Liver (tissue), 9 donors: ENCODE measurements around the gene FOLR3. TPM values are rescaled to one million over a fixed set of nuclear protein-coding genes. Genes with fewer than 3 reads are reported as not detected.

Source experiments
- DNase-seq: peaks from one replicate; pipeline ENCODE4 v3.0.0-alpha.2; 2017; ENCODE audit warnings: low spot score
- H3K27ac ChIP-seq, 2 donors: one replicate each; pipeline ENCODE4 v1.7.0; 2013; ENCODE audit warnings: inconsistent platforms in 2 of 2, low read length in 2 of 2, control low read depth in 1 of 2, low read depth in 1 of 2, mild to moderate bottlenecking in 1 of 2
- H3K27me3 ChIP-seq, 4 donors: one replicate each; pipeline versions ENCODE4 v1.6.1 to v1.7.0; 2013; ENCODE audit warnings: low read length in 3 of 4, inconsistent platforms in 1 of 4, mild to moderate bottlenecking in 1 of 4, moderate library complexity in 1 of 4; ENCODE audit not compliant: control insufficient read depth in 4 of 4, insufficient read depth in 4 of 4
- H3K36me3 ChIP-seq, 4 donors: one replicate each; pipeline versions ENCODE4 v1.6.1 to v1.7.0; 2013; ENCODE audit warnings: low read length in 3 of 4, mild to moderate bottlenecking in 3 of 4, low read depth in 1 of 4, moderate library complexity in 1 of 4; ENCODE audit not compliant: control insufficient read depth in 4 of 4, insufficient read depth in 3 of 4
- H3K4me1 ChIP-seq, 4 donors: one replicate each; pipeline versions ENCODE4 v1.6.1 to v1.7.0; 2013; ENCODE audit warnings: low read length in 3 of 4, mild to moderate bottlenecking in 3 of 4, moderate library complexity in 1 of 4; ENCODE audit not compliant: control insufficient read depth in 4 of 4, insufficient read depth in 4 of 4
- H3K4me3 ChIP-seq, 3 donors: one replicate each; pipeline versions ENCODE4 v1.6.1 to v1.7.0; 2013; ENCODE audit warnings: low read length in 3 of 3, control low read depth in 1 of 3, low read depth in 1 of 3, mild to moderate bottlenecking in 1 of 3
- H3K9ac ChIP-seq, 2 donors: one replicate each; pipeline ENCODE4 v1.7.0; 2013; ENCODE audit warnings: low read length in 2 of 2, mild to moderate bottlenecking in 2 of 2, moderate library complexity in 2 of 2, control low read depth in 1 of 2, low read depth in 1 of 2
- H3K9me3 ChIP-seq, 4 donors: one replicate each; pipeline versions ENCODE4 v1.6.1 to v1.7.0; 2013; ENCODE audit warnings: low read length in 3 of 4; ENCODE audit not compliant: control insufficient read depth in 4 of 4
- ATF3 ChIP-seq: IDR thresholded peaks from 2 replicates; pipeline ENCODE4 v1.6.1; 2016; ENCODE audit warnings: antibody characterized with exemption
- CTCF ChIP-seq: fragments of 150-350 bp; IDR thresholded peaks from 2 replicates; pipeline ENCODE4 v1.5.1; 2017; ENCODE audit warnings: improper control_type of control experiment, low read depth, low read length; ENCODE audit not compliant: missing input control
- EGR1 ChIP-seq, 2 donors: IDR thresholded peaks; 2 replicates each; pipeline ENCODE4 v1.6.1; 2016 to 2018; ENCODE audit warnings: antibody characterized with exemption in 2 of 2, low read depth in 2 of 2
- FOXA1 ChIP-seq: IDR thresholded peaks from 2 replicates; pipeline ENCODE4 v1.6.1; 2016; ENCODE audit warnings: antibody characterized with exemption
- FOXA2 ChIP-seq: IDR thresholded peaks from 2 replicates; pipeline ENCODE4 v1.6.1; 2016; ENCODE audit warnings: antibody characterized with exemption
- GABPA ChIP-seq, 2 donors: IDR thresholded peaks in 1 of 2; conservative IDR thresholded peaks in 1 of 2; 2 replicates each; pipeline ENCODE4 v1.6.1; 2016; ENCODE audit warnings: antibody characterized with exemption in 2 of 2, mild to moderate bottlenecking in 1 of 2, moderate library complexity in 1 of 2
- HNF4A ChIP-seq, 2 donors: conservative IDR thresholded peaks; 2 replicates each; pipeline ENCODE4 v1.6.1; 2016; ENCODE audit warnings: antibody characterized with exemption in 2 of 2, mild to moderate bottlenecking in 2 of 2
- HNF4G ChIP-seq: IDR thresholded peaks from 2 replicates; pipeline ENCODE4 v1.6.1; 2016; ENCODE audit warnings: antibody characterized with exemption
- JUND ChIP-seq, 2 donors: IDR thresholded peaks; 2 replicates each; pipeline ENCODE4 v1.6.1; 2016; ENCODE audit warnings: antibody characterized with exemption in 2 of 2
- NR2F2 ChIP-seq: IDR thresholded peaks from 2 replicates; pipeline ENCODE4 v1.6.1; 2016; ENCODE audit warnings: antibody characterized with exemption
- RAD21 ChIP-seq, 2 donors: IDR thresholded peaks; 2 replicates each; pipeline ENCODE4 v1.6.1; 2016; ENCODE audit warnings: antibody characterized with exemption in 2 of 2, mild to moderate bottlenecking in 2 of 2
- RXRA ChIP-seq, 2 donors: IDR thresholded peaks; 2 replicates each; pipeline ENCODE4 v1.6.1; 2017 to 2018; ENCODE audit warnings: antibody characterized with exemption in 2 of 2, mild to moderate bottlenecking in 1 of 2
- SP1 ChIP-seq: IDR thresholded peaks from 2 replicates; pipeline ENCODE4 v1.6.1; 2018; ENCODE audit warnings: antibody characterized with exemption, mild to moderate bottlenecking
- TAF1 ChIP-seq: conservative IDR thresholded peaks from 2 replicates; pipeline ENCODE4 v1.6.1; 2016; ENCODE audit warnings: antibody characterized with exemption, mild to moderate bottlenecking
- YY1 ChIP-seq: IDR thresholded peaks from 2 replicates; pipeline ENCODE4 v1.6.1; 2016; ENCODE audit warnings: antibody characterized with exemption, mild to moderate bottlenecking
- WGBS: extraction: QIAGEN DNeasy Blood & Tissue Kit; methylation state at CpG from one replicate; pipeline ENCODE4 v1.1.7; 2013; 5-methylcytosine and 5-hydroxymethylcytosine counted together
- polyA plus RNA-seq, 2 donors: library from polyadenylated mRNA; stranded (reverse) in 1 of 2; unstranded in 1 of 2; fragments of 200-250 nt in 1 of 2; fragments of >200 nt in 1 of 2; fragmentation: Nextera tagmentation in 1 of 2; extraction: Ambion mirVana in 1 of 2; gene quantifications; one replicate each; pipeline versions ENCODE4 v1.2.1 to v1.2.3, GENCODE V29; 2013 to 2015
- total RNA-seq, 2 donors: library from RNA; depleted of rRNA; stranded (reverse); fragments of >200 nt; gene quantifications; one replicate each; pipeline ENCODE4 v1.2.3, GENCODE V29; 2014
- TF ChIP-seq, protein P1 (sequence below): IDR thresholded peaks from 2 replicates; pipeline ENCODE4 v1.6.1; 2016; ENCODE audit warnings: antibody characterized with exemption
- TF ChIP-seq, protein P2 (sequence below): IDR thresholded peaks from 2 replicates; pipeline ENCODE4 v1.6.1; 2016; ENCODE audit warnings: antibody characterized with exemption
- TF ChIP-seq, protein P3 (sequence below): IDR thresholded peaks from 2 replicates; pipeline ENCODE4 v1.6.1; 2016; ENCODE audit warnings: antibody characterized with exemption, mild to moderate bottlenecking
- donor health status: healthy.
- donor health status: healthy.
- donor health status: healthy.
- donor health status: healthy.
- donor health status: healthy.

FOLR3 gene
- total and polyA plus RNA-seq, 4 donors: 0.31 to 2.1 (median 0.86) TPM; not detected in 1

DNA sequence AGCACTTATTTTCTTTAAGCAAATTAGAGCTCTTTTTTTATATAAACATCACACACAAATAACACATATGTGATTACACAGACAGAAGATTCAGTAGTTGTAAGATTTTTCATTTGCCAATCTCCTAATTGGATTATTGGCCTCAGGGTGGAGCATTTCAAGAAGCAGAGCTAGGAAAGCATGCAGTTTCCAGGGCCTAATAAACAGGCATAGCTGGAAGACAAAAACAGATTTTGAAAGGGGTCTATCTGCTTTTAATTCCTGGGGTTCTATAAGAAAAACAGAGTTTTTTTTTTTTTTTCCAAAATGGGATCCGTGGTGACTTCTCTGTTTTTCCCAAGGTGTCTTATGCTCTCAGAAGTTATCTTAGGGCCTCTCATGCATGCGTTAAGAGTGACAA is 7.6 kb upstream of the FOLR3 start:
- H3K4me1 ChIP-seq: no peaks in the 10 kb centered on the region
- no peak for DNase-seq
- H3K27me3 ChIP-seq: no peaks in the 10 kb centered on the region
- H3K9ac ChIP-seq: no peak overlapping the region
- no peaks in the 10 kb centered on the region for H3K36me3 ChIP-seq
- H3K9me3 ChIP-seq: no peaks in the 10 kb centered on the region
- H3K4me3 ChIP-seq: no peak overlapping the region
- H3K27ac ChIP-seq: no peak overlapping the region
- 59% methylated on average over 2 of the region's 2 CpGs for WGBS
- TF ChIP-seq RAD21 (IDR thresholded peaks at IDR 0.05) (no peak), NR2F2 (no peak), HNF4G (no peak), GABPA (IDR thresholded peaks at IDR 0.05 in 1 of 2, conservative IDR thresholded peaks at IDR 0.05 in 1 of 2) (no peak), JUND (IDR thresholded peaks at IDR 0.05) (no peak), TAF1 (no peak), SP1 (no peak), EGR1 (IDR thresholded peaks at IDR 0.05; ENCODE audit: low read depth in 2 of 2) (no peak), CTCF (no peak), FOXA2 (no peak), HNF4A (conservative IDR thresholded peaks at IDR 0.05) (no peak), YY1 (no peak), ATF3 (no peak), FOXA1 (no peak), RXRA (IDR thresholded peaks at IDR 0.05) (no peak)
- TF ChIP-seq, protein P1, sequence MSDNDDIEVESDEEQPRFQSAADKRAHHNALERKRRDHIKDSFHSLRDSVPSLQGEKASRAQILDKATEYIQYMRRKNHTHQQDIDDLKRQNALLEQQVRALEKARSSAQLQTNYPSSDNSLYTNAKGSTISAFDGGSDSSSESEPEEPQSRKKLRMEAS: no peak
- TF ChIP-seq, protein P2, sequence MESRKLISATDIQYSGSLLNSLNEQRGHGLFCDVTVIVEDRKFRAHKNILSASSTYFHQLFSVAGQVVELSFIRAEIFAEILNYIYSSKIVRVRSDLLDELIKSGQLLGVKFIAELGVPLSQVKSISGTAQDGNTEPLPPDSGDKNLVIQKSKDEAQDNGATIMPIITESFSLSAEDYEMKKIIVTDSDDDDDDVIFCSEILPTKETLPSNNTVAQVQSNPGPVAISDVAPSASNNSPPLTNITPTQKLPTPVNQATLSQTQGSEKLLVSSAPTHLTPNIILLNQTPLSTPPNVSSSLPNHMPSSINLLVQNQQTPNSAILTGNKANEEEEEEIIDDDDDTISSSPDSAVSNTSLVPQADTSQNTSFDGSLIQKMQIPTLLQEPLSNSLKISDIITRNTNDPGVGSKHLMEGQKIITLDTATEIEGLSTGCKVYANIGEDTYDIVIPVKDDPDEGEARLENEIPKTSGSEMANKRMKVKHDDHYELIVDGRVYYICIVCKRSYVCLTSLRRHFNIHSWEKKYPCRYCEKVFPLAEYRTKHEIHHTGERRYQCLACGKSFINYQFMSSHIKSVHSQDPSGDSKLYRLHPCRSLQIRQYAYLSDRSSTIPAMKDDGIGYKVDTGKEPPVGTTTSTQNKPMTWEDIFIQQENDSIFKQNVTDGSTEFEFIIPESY: no peak
- TF ChIP-seq, protein P3, sequence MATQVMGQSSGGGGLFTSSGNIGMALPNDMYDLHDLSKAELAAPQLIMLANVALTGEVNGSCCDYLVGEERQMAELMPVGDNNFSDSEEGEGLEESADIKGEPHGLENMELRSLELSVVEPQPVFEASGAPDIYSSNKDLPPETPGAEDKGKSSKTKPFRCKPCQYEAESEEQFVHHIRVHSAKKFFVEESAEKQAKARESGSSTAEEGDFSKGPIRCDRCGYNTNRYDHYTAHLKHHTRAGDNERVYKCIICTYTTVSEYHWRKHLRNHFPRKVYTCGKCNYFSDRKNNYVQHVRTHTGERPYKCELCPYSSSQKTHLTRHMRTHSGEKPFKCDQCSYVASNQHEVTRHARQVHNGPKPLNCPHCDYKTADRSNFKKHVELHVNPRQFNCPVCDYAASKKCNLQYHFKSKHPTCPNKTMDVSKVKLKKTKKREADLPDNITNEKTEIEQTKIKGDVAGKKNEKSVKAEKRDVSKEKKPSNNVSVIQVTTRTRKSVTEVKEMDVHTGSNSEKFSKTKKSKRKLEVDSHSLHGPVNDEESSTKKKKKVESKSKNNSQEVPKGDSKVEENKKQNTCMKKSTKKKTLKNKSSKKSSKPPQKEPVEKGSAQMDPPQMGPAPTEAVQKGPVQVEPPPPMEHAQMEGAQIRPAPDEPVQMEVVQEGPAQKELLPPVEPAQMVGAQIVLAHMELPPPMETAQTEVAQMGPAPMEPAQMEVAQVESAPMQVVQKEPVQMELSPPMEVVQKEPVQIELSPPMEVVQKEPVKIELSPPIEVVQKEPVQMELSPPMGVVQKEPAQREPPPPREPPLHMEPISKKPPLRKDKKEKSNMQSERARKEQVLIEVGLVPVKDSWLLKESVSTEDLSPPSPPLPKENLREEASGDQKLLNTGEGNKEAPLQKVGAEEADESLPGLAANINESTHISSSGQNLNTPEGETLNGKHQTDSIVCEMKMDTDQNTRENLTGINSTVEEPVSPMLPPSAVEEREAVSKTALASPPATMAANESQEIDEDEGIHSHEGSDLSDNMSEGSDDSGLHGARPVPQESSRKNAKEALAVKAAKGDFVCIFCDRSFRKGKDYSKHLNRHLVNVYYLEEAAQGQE: no peak
